K562 (cell line): ENCODE results near the gene CDC42BPB. TPM values are rescaled to one million over a fixed set of nuclear protein-coding genes. Genes with fewer than 3 reads are reported as not detected.

Source experiments
- ATAC-seq: fragments of 200-7000 bp; cut with Tn5 transposase; 3 replicates; pipeline ENCODE4 v1.9.1; 2020; ENCODE audit warnings: moderate library complexity
- BruUV-seq: library from RNA; stranded (reverse); fragments of 400-500 nt; replicated peaks from 2 replicates; lab custom pipeline; 2021; lab: Mats Ljungman, UMichigan
- CTCF ChIA-PET: fragments of 300-600 bp; formaldehyde crosslinking; extraction: SDS; loops from one replicate; lab custom pipeline; 2021; ENCODE audit warnings: low intra/inter-chr PET ratio; lab: Yijun Ruan, JAX
- POLR2A ChIA-PET: fragments of 300-600, 350-650 bp; sonication (Branson Sonifier 250); formaldehyde crosslinking; extraction: SDS; loops from one replicate; lab custom pipeline; 2021; ENCODE audit warnings: antibody characterized with exemption, inconsistent platforms; lab: Yijun Ruan, JAX
- DNase-seq, 4 experiments: peaks; one replicate each; pipeline versions ENCODE4 v3.0.0 to v3.0.0-alpha.2; 2011 to 2018; ENCODE audit warnings: low spot score in 3 of 4, mixed read lengths in 3 of 4; ENCODE audit errors: extremely low read depth in 1 of 4
- FAIRE-seq: peaks from 2 replicates; lab custom pipeline; 2011; peaks lifted over from hg19 to GRCh38; lab: Jason Lieb, UNC
- H2AFZ ChIP-seq: 2 replicates; pipeline ENCODE4 v1.6.0; 2011; ENCODE audit warnings: low read depth, low read length, control low read depth, inconsistent platforms
- H3K27ac ChIP-seq: fragments of 200-600 bp; 3 replicates; pipeline ENCODE4 v1.8.0; 2011; ENCODE audit warnings: low read depth, mild to moderate bottlenecking, control low read depth, inconsistent platforms, low read length, moderate library complexity, mixed read lengths; ENCODE audit errors: extremely low read depth
- H3K27me3 ChIP-seq, 2 experiments: fragments of 300-600 bp in 1 of 2; 2 replicates in 1 of 2; 3 replicates in 1 of 2; pipeline versions ENCODE4 v1.6.0 to v1.8.0; 2011; ENCODE audit warnings: inconsistent platforms in 2 of 2, low read length in 2 of 2, mild to moderate bottlenecking in 1 of 2, mixed read lengths in 1 of 2, moderate library complexity in 1 of 2; ENCODE audit not compliant: control insufficient read depth in 2 of 2, insufficient read depth in 2 of 2
- H3K36me3 ChIP-seq: fragments of 300-600 bp; 3 replicates; pipeline ENCODE4 v1.8.0; 2011; ENCODE audit warnings: mild to moderate bottlenecking, low read length, inconsistent platforms; ENCODE audit not compliant: control insufficient read depth, insufficient read depth
- H3K4me1 ChIP-seq, 2 experiments: fragments of 200-600 bp in 1 of 2; replicated peaks in 1 of 2; 2 replicates in 1 of 2; 3 replicates in 1 of 2; pipeline versions ENCODE4 v1.5.1 to v1.8.0; 2011; ENCODE audit warnings: inconsistent platforms in 2 of 2, low read length in 2 of 2, mild to moderate bottlenecking in 1 of 2, mixed read lengths in 1 of 2, moderate library complexity in 1 of 2; ENCODE audit not compliant: control insufficient read depth in 2 of 2, insufficient read depth in 2 of 2
- H3K4me2 ChIP-seq: 2 replicates; pipeline ENCODE4 v1.6.1; 2011; ENCODE audit warnings: low read length, control low read depth, inconsistent platforms, mixed read lengths; ENCODE audit not compliant: insufficient read depth
- H3K4me3 ChIP-seq: fragments of 200-600 bp; sonication (generic), shearing (Covaris generic); 2 replicates; pipeline ENCODE4 v1.5.1; 2016; ENCODE audit warnings: control low read depth, inconsistent platforms
- H3K79me2 ChIP-seq: fragments of 200-600 bp; 3 replicates; pipeline ENCODE4 v1.8.0; 2011; ENCODE audit warnings: low read length, inconsistent platforms; ENCODE audit not compliant: control insufficient read depth, insufficient read depth
- H3K9ac ChIP-seq, 2 experiments: 2 replicates each; pipeline versions ENCODE4 v1.6.0 to v1.6.1; 2011; ENCODE audit warnings: low read depth in 2 of 2, low read length in 2 of 2, control low read depth in 1 of 2, inconsistent platforms in 1 of 2, mild to moderate bottlenecking in 1 of 2, mixed read lengths in 1 of 2; ENCODE audit not compliant: insufficient read depth in 1 of 2
- H3K9me1 ChIP-seq: one replicate; pipeline ENCODE4 v1.6.0; 2011; ENCODE audit warnings: inconsistent platforms, mild to moderate bottlenecking, low read length, moderate library complexity; ENCODE audit not compliant: control insufficient read depth, insufficient read depth
- H3K9me3 ChIP-seq: replicated peaks from 2 replicates; pipeline ENCODE4 v1.5.1; 2011; ENCODE audit warnings: low read depth, low read length, inconsistent platforms; ENCODE audit not compliant: control insufficient read depth, insufficient read depth
- H4K20me1 ChIP-seq: replicated peaks from 2 replicates; pipeline ENCODE4 v1.6.1; 2011; ENCODE audit warnings: low read length, inconsistent platforms, mixed read lengths; ENCODE audit not compliant: control insufficient read depth, insufficient read depth
- ETS2 ChIP-seq: IDR thresholded peaks from 2 replicates; pipeline ENCODE4 v1.6.1; 2016; ENCODE audit warnings: borderline replicate concordance, missing genetic modification characterization, mild to moderate bottlenecking, moderate library complexity, missing compliant biosample characterization; ENCODE audit not compliant: poor library complexity, severe bottlenecking
- FOXK2 ChIP-seq, 2 experiments: fragments of 450-650 bp; IDR thresholded peaks in 1 of 2; conservative IDR thresholded peaks in 1 of 2; 2 replicates each; pipeline ENCODE4 v1.6.1; 2016; ENCODE audit warnings: low read depth in 2 of 2, mild to moderate bottlenecking in 1 of 2
- HNRNPK ChIP-seq: fragments of 200-400 bp; formaldehyde crosslinking; IDR thresholded peaks from one replicate; pipeline ENCODE4 v1.6.1; 2018; ENCODE audit warnings: mild to moderate bottlenecking, low read depth, low read length; ENCODE audit not compliant: poor library complexity, severe bottlenecking
- MBD2 ChIP-seq: sonication (generic); IDR thresholded peaks from 2 replicates; pipeline ENCODE4 v1.6.1; 2016; ENCODE audit warnings: low read depth, borderline replicate concordance
- PATZ1 ChIP-seq: fragments of 250-450 bp; sonication (Bioruptor Pico); IDR thresholded peaks from 2 replicates; pipeline ENCODE4 v1.5.0; 2020; ENCODE audit warnings: mild to moderate bottlenecking, borderline replicate concordance
- RBM22 ChIP-seq: fragments of 200-400 bp; formaldehyde crosslinking; IDR thresholded peaks from 2 replicates; pipeline ENCODE4 v1.6.1; 2018; ENCODE audit warnings: low read length, low read depth; ENCODE audit not compliant: poor library complexity, severe bottlenecking
- ZNF57 ChIP-seq: fragments of 450-650 bp; formaldehyde crosslinking; IDR thresholded peaks from 2 replicates; pipeline ENCODE4 v1.4.0; 2020; ENCODE audit warnings: mild to moderate bottlenecking, moderate library complexity
- WGBS: fragments of 100-300 bp; shearing (Covaris generic); methylation state at CpG from one replicate; pipeline ENCODE4 v1.1.6; 2016; ENCODE audit warnings: low coverage, mixed read lengths; ENCODE audit not compliant: insufficient coverage; ENCODE audit errors: missing lambda C conversion rate; 5-methylcytosine and 5-hydroxymethylcytosine counted together
- in situ Hi-C: fragments of 300-500 bp; cut with MboI; formaldehyde crosslinking; loops from 4 replicates; pipeline ENCODE4 v1.15.0; 2018; ENCODE audit warnings: inconsistent platforms, mixed read lengths
- intact Hi-C: fragments of 100-400 bp; cut with micrococcal nuclease; formaldehyde crosslinking; loops from 2 replicates; pipeline ENCODE4 v1.14.2; 2022
- polyA plus RNA-seq, 8 experiments: library from polyadenylated mRNA; depleted of rRNA in 4 of 8; stranded (reverse) in 5 of 8; unstranded in 3 of 8; fragments of >200 nt; fragmentation: Nextera tagmentation in 2 of 8; fragmentation: Illumina TruSeq in 1 of 8; extraction: Ambion mirVana in 2 of 8; extraction: Trizol in 1 of 8; gene quantifications; 2 replicates each; pipeline versions ENCODE4 v1.2.1 to v1.2.3, GENCODE V29; 2011 to 2014; ENCODE audit warnings: inconsistent platforms in 1 of 8, missing spikeins in 1 of 8
- total RNA-seq, 7 experiments: library from RNA; depleted of rRNA in 6 of 7; stranded (reverse); fragments of >200 nt in 6 of 7; fragmentation: Illumina TruSeq in 2 of 7; extraction: Trizol in 2 of 7; gene quantifications; 2 replicates each; pipeline versions ENCODE4 v1.2.1 to v1.2.3, GENCODE V29; 2011 to 2021; ENCODE audit warnings: low replicate concordance in 1 of 7

Gene CDC42BPB
- total and polyA plus RNA-seq, 9 of the 15 experiments (the other 6 are each of a cell fraction or from before 2014, with no cell fraction given) = 0.07 to 24.3 (median 12.6) TPM

- FAIRE-seq = no peak
- peak in 2 of 4 experiments; percentile 43 to 45 for DNase-seq
- no peak within 1 kb of the TSS for H2AFZ ChIP-seq
- no peak for TF ChIP-seq FOXK2 (conservative IDR thresholded peaks at IDR 0.05 in 1 of 2, IDR thresholded peaks at IDR 0.05 in 1 of 2; ENCODE audit: low read depth in 2 of 2)
- TF ChIP-seq HNRNPK = peak; percentile 24
- TF ChIP-seq PATZ1 (CRISPR knock-in tag) = no peak
- no peak for TF ChIP-seq ETS2 (tag)
- no peak for TF ChIP-seq RBM22
- TF ChIP-seq MBD2 = no peak
- no peak for TF ChIP-seq ZNF57 (CRISPR knock-in tag)
- no peaks in the 10 kb centered on the region for H3K9me1 ChIP-seq
- WGBS = 22% methylated on average over 27 of the region's 61 CpGs
- ChIA-PET POLR2A (no interaction called here), CTCF (no interaction called here)
- H3K4me1 ChIP-seq = peaks cover 0 to 39% of the 10 kb centered on the region in 2 experiments; a peak in 2 of 5 replicates
- BruUV-seq = no TSS peak
- peak; percentile 49 for ATAC-seq
- H3K4me2 ChIP-seq = no peak within 1 kb of the TSS
- H3K27ac ChIP-seq = no peak within 1 kb of the TSS
- no peak within 1 kb of the TSS for H3K4me3 ChIP-seq
- intact Hi-C loops (no loop called here), in situ Hi-C loops (loop anchor here (10.0 kb wide), 1 partner anchor 451 kb away; no protein-coding TSS in a partner anchor)
- H4K20me1 ChIP-seq = no peaks in the 10 kb centered on the region
- no peaks in the 10 kb centered on the region for H3K36me3 ChIP-seq
- no peaks in the 10 kb centered on the region for H3K79me2 ChIP-seq
- H3K9ac ChIP-seq = no peak within 1 kb of the TSS
- no peaks in the 10 kb centered on the region for H3K9me3 ChIP-seq
- peaks cover 0 to 8% of the 10 kb centered on the region in 2 experiments; a peak in 2 of 5 replicates for H3K27me3 ChIP-seq
Measured at GRCh38 chr14:103084021-103084919, 26.9 kb upstream of the CDC42BPB start, which contains the start of gene LBHD2. TSS of gene LBHD2 (plus strand) at chr14:103084210. CDS start at chr14:103086013, 1,803 bp downstream.
